Keratinocyte (primary cell): ENCODE measurements around the gene TAS2R8.

Source experiments
- CTCF ChIP-seq, 3 experiments: IDR thresholded peaks in 1 of 3; conservative IDR thresholded peaks in 1 of 3; optimal IDR thresholded peaks in 1 of 3; 2 replicates in 2 of 3; 3 replicates in 1 of 3; pipeline versions ENCODE3 to v1.5.1; 2011; ENCODE audit warnings: low read length in 3 of 3, mild to moderate bottlenecking in 3 of 3, moderate library complexity in 2 of 3, control low read depth in 1 of 3, inconsistent platforms in 1 of 3; ENCODE audit not compliant: insufficient read depth in 2 of 3; ENCODE audit errors: extremely low read depth in 1 of 3
- EZH2 ChIP-seq: IDR thresholded peaks from one replicate; pipeline ENCODE4 v1.6.1; 2012; ENCODE audit warnings: inconsistent platforms, mild to moderate bottlenecking, low read length, moderate library complexity

DNA sequence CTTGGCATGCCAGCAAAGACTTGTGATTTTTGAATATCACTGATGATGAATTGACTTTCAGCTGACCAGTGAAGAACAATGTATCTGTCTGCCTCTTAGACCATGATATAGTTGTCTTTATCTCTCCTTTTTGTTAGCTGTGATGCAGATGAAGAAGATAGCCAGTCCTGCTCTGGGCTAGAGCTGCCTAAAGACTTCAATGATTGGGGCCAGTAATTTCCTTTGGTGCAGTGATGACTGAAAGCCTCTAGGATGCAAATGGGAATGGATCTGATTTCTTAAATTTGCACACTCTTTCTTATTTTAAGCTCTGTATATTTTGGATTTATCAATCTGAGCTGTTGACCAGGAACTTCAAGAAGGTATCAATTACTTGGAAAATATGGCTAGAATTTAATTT is 3.0 kb upstream of the TAS2R8 start, which contains the start of gene TAS2R9:
- TF ChIP-seq CTCF (optimal IDR thresholded peaks at IDR 0.05 in 1 of 3, IDR thresholded peaks at IDR 0.05 in 1 of 3, conservative IDR thresholded peaks at IDR 0.05 in 1 of 3; ENCODE audit: extremely low read depth in 1 of 3, insufficient read depth in 2 of 3, low read length in 3 of 3), result no peak
- no peak for TF ChIP-seq EZH2
